M059J (cell line): Measurements from ENCODE around the gene KRTAP5-4. TPM values are rescaled to one million over a fixed set of nuclear protein-coding genes. Genes with fewer than 3 reads are reported as not detected.
"Not testable (repeated sequence)": the region's sequence is repeated elsewhere in the genome, so short reads cannot be mapped to it uniquely, and the experiment has no call there.

Experiments used
- DNase-seq: peaks from one replicate; pipeline ENCODE4 v3.0.0-alpha.2; 2012; ENCODE audit warnings: low read depth
- total RNA-seq: library from RNA; depleted of rRNA; stranded (reverse); fragments of >200 nt; shearing (Covaris generic); gene quantifications from 2 replicates; pipeline ENCODE4 v1.2.3, GENCODE V29; 2014

KRTAP5-4 gene
- total RNA-seq, 1 experiment from 2014 or later = not detected

DNA sequence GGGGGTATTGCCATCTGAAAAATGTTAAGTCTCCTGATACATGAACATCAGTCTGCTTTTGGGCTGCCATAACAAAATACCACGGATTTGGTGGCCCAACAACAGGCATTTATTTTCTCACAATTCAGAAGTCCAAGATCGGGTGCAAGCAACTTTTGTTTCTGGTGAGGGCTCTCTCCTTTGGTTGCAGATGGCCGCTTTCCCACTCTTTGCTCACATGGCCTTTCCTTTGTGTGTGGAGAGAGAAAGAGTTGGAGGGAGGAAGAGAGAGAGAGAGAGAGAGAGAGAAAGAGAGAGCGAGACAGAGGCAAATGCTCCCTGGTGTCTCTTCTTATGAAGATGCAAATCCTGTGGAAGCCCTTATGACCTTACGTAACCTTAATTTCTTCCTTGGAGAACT lies 21.3 kb downstream of the KRTAP5-4 start:
- no peak for DNase-seq

DNA sequence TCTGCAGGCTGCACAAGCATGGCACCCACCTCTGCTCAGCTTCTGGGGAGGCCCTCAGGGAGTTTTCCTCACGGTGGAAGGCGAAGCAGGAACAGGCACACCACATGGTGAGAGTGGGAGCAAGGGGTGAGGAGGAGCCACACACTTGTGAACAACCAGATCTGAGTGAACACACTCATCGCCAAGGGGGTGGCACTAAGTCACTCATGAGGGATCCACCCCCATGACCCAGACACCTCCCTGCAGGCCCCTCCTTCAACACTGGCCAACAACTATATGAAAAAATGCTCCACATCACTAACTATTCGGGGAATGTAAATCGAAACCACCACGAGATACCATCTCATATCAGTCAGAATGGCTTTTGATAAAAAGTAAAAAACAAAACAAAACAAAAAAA lies 23.1 kb downstream of the KRTAP5-4 start:
- DNase-seq = peak; percentile 4

DNA sequence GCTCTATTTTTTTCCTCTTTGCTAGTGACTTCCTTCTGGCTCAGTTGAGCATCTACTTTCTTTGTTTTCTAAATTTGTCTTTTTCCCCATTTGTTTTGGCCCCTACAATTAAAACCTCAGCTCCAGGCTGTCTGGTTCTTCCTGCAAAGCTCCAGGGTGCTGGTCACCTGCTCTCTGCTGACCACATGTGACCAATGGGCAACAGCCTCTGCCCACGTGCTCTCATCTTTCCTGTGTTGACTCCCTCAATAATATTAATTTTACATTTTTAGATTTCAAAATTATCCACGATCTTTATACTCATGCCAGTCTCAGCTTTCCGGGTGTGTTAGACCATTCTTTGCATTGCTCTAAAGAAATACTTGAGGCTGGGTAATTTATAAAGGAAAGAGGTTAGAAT lies 23.5 kb downstream of the KRTAP5-4 start:
- not testable (repeated sequence) for DNase-seq

DNA sequence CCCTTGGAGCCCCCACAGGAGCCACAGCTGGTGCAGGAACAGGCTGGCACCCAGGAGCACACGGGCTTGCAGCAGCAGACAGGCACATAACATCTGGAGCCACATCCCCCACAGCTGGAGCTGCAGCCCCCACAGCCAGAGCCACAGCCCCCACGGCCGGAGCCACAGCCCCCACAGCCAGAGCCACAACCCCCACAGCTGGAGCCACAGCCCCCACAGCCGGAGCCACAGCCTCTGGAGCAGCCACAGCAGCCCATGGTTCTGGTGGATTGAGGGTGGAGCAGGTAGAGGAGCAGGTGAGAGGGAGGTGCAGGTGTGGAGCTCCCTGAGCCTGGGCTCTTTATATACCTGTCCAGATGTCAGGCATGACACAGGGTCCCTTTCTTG lies 24.0 kb downstream of the KRTAP5-4 start, which contains the start of gene KRTAP5-2:
Gene KRTAP5-2 (minus strand): TSS at position 301 of the 387 bp plus-strand sequence. CDS start 44 bp downstream, at position 257.
- no peak for DNase-seq

DNA sequence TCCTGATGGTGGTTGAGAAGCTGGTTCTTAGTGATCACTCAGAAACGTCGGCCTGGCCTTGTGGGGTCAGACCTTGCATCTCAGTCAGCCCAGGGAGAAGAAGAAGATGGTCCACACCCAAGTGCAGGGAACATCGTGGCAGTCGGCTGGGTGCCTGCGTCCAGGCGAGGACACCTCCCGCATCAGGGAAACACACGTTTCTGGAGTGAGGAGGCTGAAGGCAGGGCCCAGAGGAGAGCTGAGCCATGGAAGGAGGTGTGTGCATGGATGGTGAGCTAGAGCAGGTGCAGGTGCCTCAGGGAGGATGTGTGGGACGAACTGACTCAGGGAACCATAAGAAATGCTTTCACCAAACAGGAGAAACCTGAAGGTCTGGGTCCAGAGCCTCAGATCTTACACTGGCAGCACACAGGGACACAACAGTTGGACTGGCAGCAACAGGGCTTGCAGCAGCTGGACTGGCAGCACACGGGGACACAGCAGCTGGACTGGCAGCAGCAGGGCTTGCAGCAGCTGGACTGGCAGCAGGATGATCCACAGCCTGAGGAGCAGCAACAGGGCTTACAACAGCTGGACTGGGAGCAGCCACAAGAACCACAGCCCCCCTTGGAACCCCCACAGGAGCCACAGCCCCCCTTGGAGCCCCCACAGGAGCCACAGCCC lies 24.5 kb downstream of the KRTAP5-4 start:
- DNase-seq = no peak

DNA sequence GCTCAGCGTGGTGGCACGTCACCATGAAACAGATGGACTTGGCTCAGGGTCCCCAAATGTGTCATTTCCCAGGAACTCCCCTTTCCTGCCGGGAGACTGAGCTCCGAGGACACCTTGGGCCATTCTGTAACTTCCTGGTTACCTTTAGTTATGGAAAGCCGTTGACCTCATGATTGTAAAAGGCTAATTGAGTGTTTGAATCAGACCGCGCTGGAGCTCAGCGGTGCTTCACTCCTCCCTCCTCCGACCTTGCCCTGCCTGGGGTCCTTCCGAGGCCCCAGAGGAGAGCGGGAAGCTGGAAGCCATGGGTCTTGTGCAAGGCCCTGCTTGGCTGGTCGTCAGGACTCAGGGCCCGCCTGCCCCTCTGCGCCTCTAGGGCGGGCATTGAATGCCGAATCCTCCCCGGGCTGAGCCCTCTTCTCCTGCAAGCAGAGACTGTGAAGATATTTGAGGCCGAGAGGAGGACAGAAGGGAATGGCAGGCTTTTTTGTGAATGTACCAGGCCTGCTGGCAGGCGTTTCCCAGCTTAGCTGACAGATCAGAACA lies 25.3 kb downstream of the KRTAP5-4 start:
- not testable (repeated sequence) for DNase-seq

DNA sequence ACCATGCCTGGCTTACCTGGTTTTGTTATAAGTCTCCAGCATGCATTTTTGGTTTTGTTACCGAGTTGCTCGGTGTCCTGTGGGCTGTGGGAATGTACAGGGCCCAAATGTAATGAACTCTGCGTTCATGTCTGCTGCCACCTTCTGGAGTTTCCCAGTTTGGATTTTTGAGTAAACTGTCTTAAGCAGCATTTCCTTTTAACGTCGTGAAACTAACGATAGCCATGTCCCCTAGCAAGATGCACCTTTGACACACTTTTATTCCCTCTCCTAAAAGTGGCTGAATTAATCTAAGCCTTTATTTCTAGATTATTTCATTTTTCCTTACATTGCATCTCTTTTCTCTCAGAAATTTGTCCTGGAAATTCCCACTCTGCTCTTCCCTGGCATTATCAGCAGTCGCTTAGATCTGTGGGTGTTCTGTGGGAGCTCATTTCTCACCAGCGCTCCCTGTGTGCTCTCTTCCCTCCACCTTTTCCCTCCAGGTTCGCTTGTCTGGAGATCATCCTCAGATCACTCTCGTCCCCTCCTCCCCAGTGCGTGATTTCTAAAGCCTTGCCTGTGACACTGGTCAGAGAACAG lies 25.9 kb downstream of the KRTAP5-4 start:
- DNase-seq = peak; percentile 12

DNA sequence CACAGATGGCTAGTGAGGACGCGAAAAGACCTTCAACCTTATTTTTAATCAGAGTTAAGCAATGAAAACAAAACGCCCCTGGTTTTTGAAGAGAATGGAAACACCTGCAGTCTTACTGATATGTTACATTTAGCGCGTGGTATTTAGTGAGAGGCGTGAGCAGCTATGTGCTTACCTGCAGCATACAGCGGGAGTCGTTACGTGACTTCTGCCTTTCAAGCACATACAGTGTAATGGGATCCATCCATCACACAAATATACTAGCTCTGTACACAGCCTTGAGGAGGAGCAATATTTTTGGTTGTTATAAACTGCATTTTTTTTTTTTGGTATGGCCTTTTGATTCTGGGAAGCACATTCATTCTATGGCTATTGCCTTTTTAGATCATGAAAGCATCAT lies 29.3 kb downstream of the KRTAP5-4 start:
- DNase-seq = no peak

DNA sequence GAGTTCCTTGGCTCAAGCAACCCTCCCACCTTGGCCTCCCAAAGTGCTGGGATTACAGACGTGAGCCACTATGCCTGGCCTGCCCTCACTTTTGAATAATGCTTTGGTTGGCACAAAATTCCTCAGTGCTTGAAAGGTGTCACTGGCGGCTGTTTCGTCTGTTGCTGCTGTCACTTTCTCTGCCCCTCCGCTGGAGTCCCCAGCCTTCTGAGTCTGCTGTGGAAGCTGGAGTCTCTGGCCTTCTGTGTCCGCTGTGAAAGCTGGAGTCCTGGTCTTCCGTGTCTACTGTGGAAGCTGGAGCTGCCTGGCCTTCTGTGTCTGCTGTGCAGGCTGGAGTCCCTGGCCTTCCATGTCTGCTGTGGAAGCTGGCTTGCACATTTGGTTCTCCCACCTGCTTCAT lies 31.9 kb downstream of the KRTAP5-4 start:
- DNase-seq = no peak

DNA sequence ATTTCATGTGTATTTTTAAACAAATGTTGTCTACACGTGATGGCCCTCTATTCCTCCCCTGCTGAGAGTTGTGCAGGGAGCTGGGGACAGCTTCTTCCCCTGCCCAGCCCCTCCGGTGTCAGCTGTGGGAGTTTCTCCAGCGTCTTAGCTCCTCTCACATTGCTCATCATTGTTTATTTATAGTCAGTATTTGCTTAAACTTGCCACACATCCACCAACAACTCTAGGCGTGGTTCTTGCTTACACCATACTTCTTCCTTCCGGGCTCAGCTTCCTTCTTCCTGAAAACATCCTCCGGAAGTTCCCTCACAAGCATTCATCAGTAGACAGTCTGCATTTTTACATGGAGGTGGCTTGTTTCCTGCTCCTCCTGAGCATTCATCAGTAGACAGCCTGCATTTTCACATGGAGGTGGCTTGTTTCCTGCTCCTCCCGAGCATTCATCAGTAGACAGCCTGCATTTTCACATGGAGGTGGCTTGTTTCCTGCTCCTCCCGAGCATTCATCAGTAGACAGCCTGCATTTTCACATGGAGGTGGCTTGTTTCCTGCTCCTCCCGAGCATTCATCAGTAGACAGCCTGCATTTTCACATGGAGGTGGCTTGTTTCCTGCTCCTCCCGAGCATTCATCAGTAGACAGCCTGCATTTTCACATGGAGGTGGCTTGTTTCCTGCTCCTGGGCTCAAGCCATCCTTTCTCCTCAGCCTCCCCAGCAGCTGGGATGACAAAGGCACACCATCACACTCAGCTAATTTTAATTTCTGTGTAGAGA lies 32.6 kb downstream of the KRTAP5-4 start:
- DNase-seq = not testable (repeated sequence)

DNA sequence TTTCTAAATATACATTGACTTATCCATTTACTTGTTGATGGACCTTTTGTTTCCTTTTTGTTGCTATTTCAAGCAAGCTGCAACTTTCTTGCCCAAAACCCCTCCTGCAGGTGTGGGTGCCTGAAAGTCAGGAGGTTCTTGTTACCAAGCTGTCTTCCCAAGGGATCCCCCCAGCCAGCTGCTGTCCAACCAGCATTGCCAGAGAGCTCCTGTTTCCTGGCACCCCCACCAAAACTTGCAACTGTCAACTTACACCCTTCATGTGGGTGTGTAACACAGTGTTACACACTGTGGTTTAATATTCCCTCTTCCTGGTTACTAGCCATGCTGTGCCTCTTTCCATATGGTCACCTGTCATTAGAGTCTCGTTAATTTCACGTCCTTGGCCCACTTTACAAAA lies 35.2 kb downstream of the KRTAP5-4 start:
- no peak for DNase-seq

DNA sequence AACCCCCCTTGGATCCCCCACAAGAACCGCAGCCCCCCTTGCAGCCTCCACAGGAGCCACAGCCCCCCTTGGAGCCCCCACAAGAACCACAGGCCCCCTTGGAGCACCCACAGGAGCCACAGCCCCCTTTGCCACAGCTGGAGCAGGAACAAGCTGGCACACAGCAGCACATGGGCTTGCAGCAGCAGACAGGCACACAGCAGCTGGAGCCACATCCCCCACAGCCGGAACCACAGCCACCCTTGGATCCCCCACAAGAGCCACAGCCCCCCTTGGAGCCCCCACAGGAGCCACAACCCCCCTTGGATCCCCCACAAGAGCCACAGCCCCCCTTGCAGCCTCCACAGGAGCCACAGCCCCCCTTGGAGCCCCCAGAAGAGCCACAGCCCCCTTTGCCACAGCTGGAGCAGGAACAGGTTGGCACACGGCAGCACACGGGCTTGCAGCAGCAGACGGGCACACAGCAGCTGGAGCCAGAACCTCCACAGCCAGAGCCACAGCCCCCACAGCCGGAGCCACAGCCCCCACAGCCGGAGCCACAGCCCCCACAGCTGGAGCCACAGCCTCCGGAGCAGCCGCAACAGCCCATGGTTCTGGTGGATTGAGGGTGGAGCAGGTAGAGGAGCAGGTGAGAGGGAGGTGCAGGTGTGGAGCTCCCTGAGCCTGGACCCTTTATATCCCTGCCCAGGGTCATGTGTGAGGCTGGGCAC lies 37.1 kb downstream of the KRTAP5-4 start, which contains the start of gene KRTAP5-1:
Gene KRTAP5-1 (minus strand): TSS at position 623 of the 710 bp plus-strand sequence. CDS start 34 bp downstream, at position 589.
- not testable (repeated sequence) for DNase-seq

DNA sequence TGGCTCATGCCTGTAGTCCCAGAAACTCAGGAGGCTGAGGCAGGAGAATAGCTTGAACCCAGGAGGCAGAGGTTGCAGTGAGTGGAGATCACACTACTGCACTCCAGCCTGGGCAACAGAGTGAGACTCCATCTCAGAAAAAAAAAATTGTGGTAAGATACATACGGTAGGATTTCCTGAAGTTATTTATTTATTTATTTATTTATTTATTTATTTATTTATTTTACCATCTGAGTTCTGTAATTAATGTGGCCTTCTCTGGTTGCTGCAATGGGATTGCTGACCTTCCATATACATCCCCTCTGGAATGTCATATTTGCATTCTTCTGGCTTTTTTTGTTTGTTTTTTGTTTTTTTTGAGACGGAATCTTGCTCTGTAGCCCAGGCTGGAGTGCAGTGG lies 39.0 kb downstream of the KRTAP5-4 start:
- DNase-seq = not testable (repeated sequence)

DNA sequence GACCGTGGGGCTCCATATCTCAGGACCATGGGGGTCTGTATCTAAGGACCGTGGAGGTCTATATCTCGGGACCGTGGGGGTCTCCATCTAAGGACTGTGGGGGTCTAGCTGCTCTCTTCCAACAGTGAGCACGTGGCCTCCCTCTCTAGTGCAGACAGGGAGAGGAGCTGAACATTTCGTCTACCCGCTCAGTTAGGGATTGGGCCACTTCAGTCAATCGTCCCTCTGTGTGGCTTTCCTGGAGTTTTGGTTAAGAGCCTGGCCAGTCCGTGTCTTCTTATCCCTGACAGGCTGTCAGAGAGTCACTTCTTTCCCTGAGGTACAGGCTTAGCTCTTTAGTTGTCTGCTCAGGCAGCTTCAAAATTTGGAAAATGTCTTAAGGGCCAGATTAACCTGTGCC lies 40.0 kb downstream of the KRTAP5-4 start:
- DNase-seq = no peak

DNA sequence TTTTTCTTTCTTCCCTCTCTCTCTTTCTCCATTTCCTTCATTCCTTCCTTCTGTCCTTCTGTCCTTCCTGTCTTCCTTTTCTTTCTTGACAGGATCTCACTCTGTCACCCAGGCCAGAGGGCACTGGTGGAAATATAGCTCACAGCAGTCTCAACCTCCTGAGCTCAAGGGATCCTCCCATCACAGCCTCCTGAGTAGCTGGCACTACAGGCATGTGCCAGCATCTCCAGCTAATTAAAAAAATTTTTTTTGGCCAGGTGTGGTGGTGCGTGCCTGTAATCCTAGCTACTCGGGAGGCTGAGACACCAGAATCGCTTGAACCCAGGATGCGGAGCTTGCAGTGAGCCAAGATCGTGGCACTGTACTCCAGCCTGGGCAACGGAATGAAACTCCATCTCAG lies 45.1 kb downstream of the KRTAP5-4 start:
- no peak for DNase-seq

DNA sequence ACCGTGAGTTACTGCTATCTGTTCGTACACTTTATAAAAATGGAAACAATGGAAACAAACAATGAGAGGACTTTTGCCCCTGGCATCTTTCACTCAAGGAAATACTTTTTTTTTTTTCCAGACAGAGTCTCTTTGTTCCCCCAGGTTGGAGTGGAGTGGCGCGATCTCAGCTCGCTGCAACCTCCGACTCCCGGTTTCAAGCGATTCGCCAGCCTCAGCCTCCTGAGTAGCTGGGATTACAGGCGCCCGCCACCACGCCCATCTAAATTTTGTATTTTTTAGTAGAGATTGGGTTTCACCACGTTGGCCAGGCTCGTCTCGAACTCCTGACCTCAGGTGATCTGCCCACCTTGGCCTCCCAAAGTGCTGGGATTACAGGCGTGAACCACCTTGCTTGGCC lies 46.2 kb downstream of the KRTAP5-4 start:
- DNase-seq = not testable (repeated sequence)

DNA sequence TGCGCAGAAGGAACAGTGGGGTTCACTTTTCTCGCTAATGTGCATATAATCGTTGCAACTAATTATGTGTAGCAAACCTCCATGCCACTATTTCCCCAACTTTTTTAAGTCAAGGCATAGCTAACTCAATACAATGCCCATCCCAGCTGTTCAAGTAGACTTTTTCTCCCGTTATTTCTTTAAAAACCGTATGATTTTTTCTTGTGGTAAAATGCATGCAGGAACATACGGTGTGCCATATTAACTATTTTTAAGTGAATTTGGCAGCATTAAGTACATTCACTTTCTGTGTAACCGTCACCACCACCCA lies 47.0 kb downstream of the KRTAP5-4 start:
- no peak for DNase-seq

DNA sequence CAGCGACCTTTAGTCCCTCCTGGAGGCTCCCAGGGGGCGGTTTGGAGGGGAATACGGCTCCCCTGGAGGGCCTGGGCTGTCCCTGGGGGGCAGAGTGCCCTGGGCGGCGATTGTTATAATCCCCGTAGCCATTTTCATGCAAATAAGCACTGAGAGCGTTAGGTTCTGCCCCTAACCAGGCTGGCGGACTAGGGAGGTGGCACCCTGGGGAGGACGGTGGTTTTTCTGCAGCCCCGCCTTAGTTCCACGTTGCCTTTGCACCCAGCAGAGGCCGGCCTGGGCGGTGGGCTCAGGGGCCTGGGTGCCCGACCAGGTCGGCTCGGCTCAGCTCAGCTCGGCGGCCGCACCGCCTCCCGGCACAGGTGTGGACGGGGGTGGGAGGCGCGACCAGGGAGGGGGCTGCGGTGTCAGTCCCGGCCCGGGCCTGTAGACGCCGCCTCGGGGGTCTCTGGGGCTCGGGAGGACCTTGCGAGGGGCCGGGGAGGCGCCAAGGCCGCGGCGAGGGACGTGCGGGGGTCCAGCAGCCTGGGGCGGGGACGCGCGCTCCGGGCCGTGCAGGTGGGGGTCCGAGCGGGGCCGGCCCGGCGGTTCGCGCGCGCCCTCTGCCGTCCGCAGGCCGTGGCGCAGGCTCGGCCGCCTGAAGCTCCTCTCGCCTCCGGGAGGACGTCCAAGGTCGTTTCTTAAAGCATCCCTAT lies 47.6 kb downstream of the KRTAP5-4 start:
- DNase-seq = peak; percentile 32

DNA sequence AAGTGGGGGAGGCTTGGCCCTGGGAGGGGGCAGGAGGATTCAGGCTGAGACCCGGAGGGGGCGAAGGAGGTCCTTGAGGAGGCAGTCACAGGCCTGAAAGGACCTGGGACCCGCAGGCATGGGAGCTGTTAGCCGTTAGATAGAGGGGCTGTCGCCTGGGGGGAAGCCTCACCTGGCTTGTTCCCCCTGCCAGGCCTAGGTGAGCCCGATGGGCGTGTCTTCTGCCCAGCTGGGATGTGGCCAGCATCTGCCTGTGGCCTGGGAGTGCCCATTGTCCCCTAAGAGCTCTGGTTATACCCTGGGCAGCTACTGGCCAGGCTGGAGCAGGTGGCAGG lies 48.1 kb downstream of the KRTAP5-4 start:
- DNase-seq = peak; percentile 56

DNA sequence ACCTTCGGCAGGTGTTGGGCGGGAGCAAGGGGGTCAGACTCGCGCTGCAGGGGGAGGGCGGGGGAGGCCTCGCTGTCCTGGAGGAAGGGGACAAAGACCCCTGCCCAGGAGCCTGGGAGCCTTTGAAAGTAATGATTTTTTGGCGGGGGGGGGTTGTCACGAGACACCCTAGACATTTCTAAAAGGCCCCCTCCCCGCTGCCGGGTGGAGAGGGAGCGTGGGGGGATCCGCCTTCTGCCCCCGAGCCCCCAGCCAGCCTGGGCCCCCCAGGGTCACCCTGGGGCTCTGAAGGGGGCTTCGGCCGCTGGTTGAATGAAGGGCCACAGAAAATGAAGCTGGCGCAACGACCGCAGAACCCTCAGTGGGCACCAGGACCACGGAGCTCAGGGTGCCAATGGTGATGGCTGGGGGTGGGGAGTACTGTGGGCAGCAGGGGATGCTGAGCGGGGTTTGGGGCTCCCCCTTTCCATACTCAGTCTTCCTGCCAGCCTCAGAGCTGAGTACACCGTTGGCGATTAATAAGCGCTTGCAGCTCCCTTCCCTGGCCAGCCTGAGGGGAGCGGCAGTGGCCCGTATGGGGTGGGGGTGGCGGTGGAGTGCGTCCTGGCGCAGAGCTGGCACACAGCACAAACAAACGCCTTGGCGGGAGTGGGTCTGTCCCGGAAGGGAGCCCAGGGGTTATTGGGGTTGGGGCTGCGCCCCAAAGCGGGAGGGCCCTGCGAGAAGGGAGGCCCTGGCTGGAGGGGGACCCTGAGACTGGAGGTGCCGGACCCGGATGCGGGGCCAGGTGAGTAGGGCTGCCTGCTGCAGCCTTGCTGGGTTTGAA lies 48.6 kb downstream of the KRTAP5-4 start:
- DNase-seq = peak; percentile 22
